Measurements from ENCODE around the gene YWHAE. TPM values are rescaled to one million over a fixed set of nuclear protein-coding genes. Genes with fewer than 3 reads are reported as not detected.

The YWHAE gene
- total and polyA plus RNA-seq, 10 of the 15 experiments (the other 5 are each of a cell fraction or from before 2014, with no cell fraction given): 189 to 651 (median 469) TPM

DNA sequence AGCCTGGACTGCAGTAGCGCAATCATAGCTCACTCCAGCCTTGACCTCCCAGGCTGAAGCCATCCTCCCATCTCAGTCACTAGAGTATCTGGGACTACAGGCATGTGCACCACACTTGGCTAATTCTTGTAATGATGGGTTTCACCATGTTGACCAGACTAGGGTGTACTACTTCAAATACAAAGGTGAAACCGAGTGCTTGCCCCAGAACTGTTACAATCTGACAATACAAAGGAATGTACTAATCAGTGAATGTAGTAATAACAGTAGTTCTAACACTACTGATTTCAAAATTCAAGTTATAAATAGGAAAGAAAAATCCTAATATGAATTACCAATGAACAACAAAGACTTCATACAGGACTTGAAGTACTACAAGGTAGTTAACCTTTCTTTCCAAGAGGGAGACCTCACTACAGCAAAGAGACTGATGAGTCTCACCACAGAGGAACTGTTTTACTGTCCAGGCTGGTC, 31.6 kb upstream of the YWHAE start (continued):
- TF ChIP-seq, protein P1, sequence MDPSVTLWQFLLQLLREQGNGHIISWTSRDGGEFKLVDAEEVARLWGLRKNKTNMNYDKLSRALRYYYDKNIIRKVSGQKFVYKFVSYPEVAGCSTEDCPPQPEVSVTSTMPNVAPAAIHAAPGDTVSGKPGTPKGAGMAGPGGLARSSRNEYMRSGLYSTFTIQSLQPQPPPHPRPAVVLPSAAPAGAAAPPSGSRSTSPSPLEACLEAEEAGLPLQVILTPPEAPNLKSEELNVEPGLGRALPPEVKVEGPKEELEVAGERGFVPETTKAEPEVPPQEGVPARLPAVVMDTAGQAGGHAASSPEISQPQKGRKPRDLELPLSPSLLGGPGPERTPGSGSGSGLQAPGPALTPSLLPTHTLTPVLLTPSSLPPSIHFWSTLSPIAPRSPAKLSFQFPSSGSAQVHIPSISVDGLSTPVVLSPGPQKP (IDR thresholded peaks at IDR 0.05; ENCODE audit: low read depth, low read length): no peak
- TF ChIP-seq ZNF687 (IDR thresholded peaks at IDR 0.05) (no peak), DPF2 (IDR thresholded peaks at IDR 0.05) (no peak), FOXK2 (IDR thresholded peaks at IDR 0.05) (no peak), NRF1 (conservative IDR thresholded peaks at IDR 0.05; ENCODE audit: low read depth, low read length) (no peak), KAT2A (conservative IDR thresholded peaks at IDR 0.05; ENCODE audit: control insufficient read depth, low read depth, low read length) (no peak), NFYA (IDR thresholded peaks at IDR 0.05; ENCODE audit: borderline replicate concordance, low read depth, low read length) (no peak), MEF2A (IDR thresholded peaks at IDR 0.05; ENCODE audit: insufficient read depth, low read depth, low read length) (peak; percentile 97), RBBP5 (conservative IDR thresholded peaks at IDR 0.05) (no peak), CREB1 (IDR thresholded peaks at IDR 0.05; ENCODE audit: low read depth) (no peak), ATF2 (IDR thresholded peaks at IDR 0.05; ENCODE audit: low read length) (peak; percentile 93), CEBPB (IDR thresholded peaks at IDR 0.05; ENCODE audit: borderline replicate concordance in 1 of 2, low read depth in 2 of 2, low read length in 2 of 2) (0 out of 4 replicates have a peak, but pooled peaks of 1 of the 2 experiments have one; percentile 48), PAX5 (IDR thresholded peaks at IDR 0.05; ENCODE audit: borderline replicate concordance, low read depth, low read length) (no peak), KDM1A (IDR thresholded peaks at IDR 0.05; ENCODE audit: borderline replicate concordance) (no peak), USF2 (IDR thresholded peaks at IDR 0.05; ENCODE audit: borderline replicate concordance, low read depth, low read length) (no peak), CREM (IDR thresholded peaks at IDR 0.05; ENCODE audit: low read depth) (peak; percentile 69; the same call in 1 of the 2 replicates), SUZ12 (IDR thresholded peaks at IDR 0.05; ENCODE audit: unreplicated experiment) (no peak), E2F8 (IDR thresholded peaks at IDR 0.05; ENCODE audit: low read depth, partially characterized antibody) (no peak)
- TF ChIP-seq, protein P2, sequence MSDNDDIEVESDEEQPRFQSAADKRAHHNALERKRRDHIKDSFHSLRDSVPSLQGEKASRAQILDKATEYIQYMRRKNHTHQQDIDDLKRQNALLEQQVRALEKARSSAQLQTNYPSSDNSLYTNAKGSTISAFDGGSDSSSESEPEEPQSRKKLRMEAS (IDR thresholded peaks at IDR 0.05; ENCODE audit: low read depth, low read length): no peak

Data from GM12878 (cell line).